Superior temporal gyrus (tissue), 1 donor: Measurements from ENCODE around the gene MCF2L.

ENCODE experiments used
- DNase-seq: peaks from one replicate; pipeline ENCODE4 v3.0.0-alpha.2; 2016; ENCODE audit errors: extremely low spot score

MCF2L gene

GRCh38 chr13:112981451-112981850 is 12.4 kb downstream of the MCF2L start:
- DNase-seq: no peak

- DNase-seq: no peak
Measured at GRCh38 chr13:112982281-112983041, 13.4 kb downstream of the MCF2L start.

GRCh38 chr13:112983042-112983305 is 14.0 kb downstream of the MCF2L start:
- DNase-seq: no peak

- DNase-seq: no peak
Measured at GRCh38 chr13:112983428-112984196, 14.6 kb downstream of the MCF2L start.

GRCh38 chr13:112984501-112984900 is 15.5 kb downstream of the MCF2L start:
- DNase-seq: no peak

- no peak for DNase-seq
Measured at GRCh38 chr13:112984954-112985802, 16.2 kb downstream of the MCF2L start.

- DNase-seq: no peak
Measured at GRCh38 chr13:112985803-112986408, 16.9 kb downstream of the MCF2L start.

- no peak for DNase-seq
Measured at GRCh38 chr13:112986470-112986869, 17.5 kb downstream of the MCF2L start.

GRCh38 chr13:112986946-112987681 is 18.1 kb downstream of the MCF2L start:
- DNase-seq: no peak

- no peak for DNase-seq
Measured at GRCh38 chr13:112987682-112988024, 18.6 kb downstream of the MCF2L start.

- DNase-seq: no peak
Measured at GRCh38 chr13:112990783-112991182, 21.8 kb downstream of the MCF2L start.

GRCh38 chr13:112991609-112992008 is 22.6 kb downstream of the MCF2L start:
- no peak for DNase-seq

GRCh38 chr13:112992931-112993680 is 24.1 kb downstream of the MCF2L start:
- no peak for DNase-seq

- DNase-seq: no peak
Measured at GRCh38 chr13:112994084-112994780, 25.2 kb downstream of the MCF2L start.

GRCh38 chr13:112994781-112995355 is 25.9 kb downstream of the MCF2L start:
- DNase-seq: no peak

- no peak for DNase-seq
Measured at GRCh38 chr13:112995395-112996191, 26.6 kb downstream of the MCF2L start.

GRCh38 chr13:112996671-112997091 is 27.7 kb downstream of the MCF2L start:
- DNase-seq: no peak

GRCh38 chr13:112997188-112998130 is 28.4 kb downstream of the MCF2L start:
- no peak for DNase-seq
